K562 (cell line): ENCODE data around the gene HOGA1. TPM values are rescaled to one million over a fixed set of nuclear protein-coding genes. Genes with fewer than 3 reads are reported as not detected.

Source experiments
- ARID1B ChIP-seq: fragments of 450-650 bp; IDR thresholded peaks from 2 replicates; pipeline ENCODE4 v1.6.1; 2016; ENCODE audit warnings: antibody characterized with exemption, mild to moderate bottlenecking, inconsistent platforms
- CREM ChIP-seq: IDR thresholded peaks from 2 replicates; pipeline ENCODE4 v1.6.1; 2014; ENCODE audit warnings: antibody characterized with exemption, low read depth
- EGR1 ChIP-seq: fragments of 450-650 bp; conservative IDR thresholded peaks from 2 replicates; pipeline ENCODE4 v1.6.1; 2017; ENCODE audit warnings: mild to moderate bottlenecking
- EP400 ChIP-seq: fragments of 450-650 bp; IDR thresholded peaks from 2 replicates; pipeline ENCODE4 v1.6.1; 2017; ENCODE audit warnings: antibody characterized with exemption, mild to moderate bottlenecking, moderate library complexity
- ERF ChIP-seq: fragments of 450-650 bp; formaldehyde crosslinking; IDR thresholded peaks from 2 replicates; pipeline ENCODE4 v1.4.0; 2020; ENCODE audit warnings: mild to moderate bottlenecking, mixed read lengths
- GATA2 ChIP-seq: sonication (generic); formaldehyde crosslinking; IDR thresholded peaks from 2 replicates; pipeline ENCODE4 v1.4.0; 2020; ENCODE audit warnings: mild to moderate bottlenecking, missing genetic modification reagents
- HDAC6 ChIP-seq: IDR thresholded peaks from 2 replicates; pipeline ENCODE4 v1.6.1; 2012; ENCODE audit warnings: low read depth, mild to moderate bottlenecking, control low read depth, inconsistent platforms, low read length, moderate library complexity
- JUND ChIP-seq, 2 experiments: IDR thresholded peaks; 2 replicates in 1 of 2; 3 replicates in 1 of 2; pipeline ENCODE4 v1.6.1; 2011; ENCODE audit warnings: borderline replicate concordance in 2 of 2, low read depth in 2 of 2, low read length in 2 of 2, improper control_type of control experiment in 1 of 2, missing biosample characterization in 1 of 2, missing genetic modification characterization in 1 of 2, missing genetic modification reagents in 1 of 2
- MCM2 ChIP-seq: fragments of 450-650 bp; IDR thresholded peaks from 2 replicates; pipeline ENCODE4 v1.6.1; 2017; ENCODE audit warnings: low read depth, mild to moderate bottlenecking
- NCOR1 ChIP-seq: fragments of 450-650 bp; IDR thresholded peaks from 2 replicates; pipeline ENCODE4 v1.6.1; 2016; ENCODE audit warnings: mild to moderate bottlenecking, moderate library complexity
- POLR2AphosphoS2 ChIP-seq: IDR thresholded peaks from 2 replicates; pipeline ENCODE4 v1.6.1; 2012; ENCODE audit warnings: low read length, improper control_type of control experiment
- SREBF1 ChIP-seq: fragments of 150-350 bp; IDR thresholded peaks from 2 replicates; pipeline ENCODE4 v1.6.1; 2014; ENCODE audit warnings: antibody characterized with exemption, low read depth, low read length, borderline replicate concordance
- TRIM24 ChIP-seq, 2 experiments: fragments of 450-650 bp; IDR thresholded peaks; 2 replicates each; pipeline ENCODE4 v1.6.1; 2016
- ZNF239 ChIP-seq: fragments of 250-450 bp; sonication (Bioruptor Pico); IDR thresholded peaks from 2 replicates; pipeline ENCODE4 v1.4.0; 2020; ENCODE audit warnings: mild to moderate bottlenecking
- ZNF589 ChIP-seq: fragments of 200-800 bp; sonication (Bioruptor generic); IDR thresholded peaks from 2 replicates; pipeline ENCODE4 v1.6.1; 2016; ENCODE audit warnings: low read depth, missing genetic modification characterization, missing compliant biosample characterization
- polyA plus RNA-seq, 8 experiments: library from polyadenylated mRNA; depleted of rRNA in 4 of 8; stranded (reverse) in 5 of 8; unstranded in 3 of 8; fragments of >200 nt; fragmentation: Nextera tagmentation in 2 of 8; fragmentation: Illumina TruSeq in 1 of 8; extraction: Ambion mirVana in 2 of 8; extraction: Trizol in 1 of 8; gene quantifications; 2 replicates each; pipeline versions ENCODE4 v1.2.1 to v1.2.3, GENCODE V29; 2011 to 2014; ENCODE audit warnings: inconsistent platforms in 1 of 8, missing spikeins in 1 of 8
- total RNA-seq, 7 experiments: library from RNA; depleted of rRNA in 6 of 7; stranded (reverse); fragments of >200 nt in 6 of 7; fragmentation: Illumina TruSeq in 2 of 7; extraction: Trizol in 2 of 7; gene quantifications; 2 replicates each; pipeline versions ENCODE4 v1.2.1 to v1.2.3, GENCODE V29; 2011 to 2021; ENCODE audit warnings: low replicate concordance in 1 of 7
- TF ChIP-seq, protein P1 (sequence below): fragments of 450-650 bp; IDR thresholded peaks from 2 replicates; pipeline ENCODE4 v1.6.1; 2017; ENCODE audit warnings: antibody characterized with exemption
- TF ChIP-seq, protein P2 (sequence below): sonication (generic); formaldehyde crosslinking; IDR thresholded peaks from 2 replicates; pipeline ENCODE4 v1.8.0; 2023; ENCODE audit warnings: mild to moderate bottlenecking, missing genetic modification reagents

Gene HOGA1
- total and polyA plus RNA-seq, 9 of the 15 experiments (the other 6 are each of a cell fraction or from before 2014, with no cell fraction given) = not detected

DNA sequence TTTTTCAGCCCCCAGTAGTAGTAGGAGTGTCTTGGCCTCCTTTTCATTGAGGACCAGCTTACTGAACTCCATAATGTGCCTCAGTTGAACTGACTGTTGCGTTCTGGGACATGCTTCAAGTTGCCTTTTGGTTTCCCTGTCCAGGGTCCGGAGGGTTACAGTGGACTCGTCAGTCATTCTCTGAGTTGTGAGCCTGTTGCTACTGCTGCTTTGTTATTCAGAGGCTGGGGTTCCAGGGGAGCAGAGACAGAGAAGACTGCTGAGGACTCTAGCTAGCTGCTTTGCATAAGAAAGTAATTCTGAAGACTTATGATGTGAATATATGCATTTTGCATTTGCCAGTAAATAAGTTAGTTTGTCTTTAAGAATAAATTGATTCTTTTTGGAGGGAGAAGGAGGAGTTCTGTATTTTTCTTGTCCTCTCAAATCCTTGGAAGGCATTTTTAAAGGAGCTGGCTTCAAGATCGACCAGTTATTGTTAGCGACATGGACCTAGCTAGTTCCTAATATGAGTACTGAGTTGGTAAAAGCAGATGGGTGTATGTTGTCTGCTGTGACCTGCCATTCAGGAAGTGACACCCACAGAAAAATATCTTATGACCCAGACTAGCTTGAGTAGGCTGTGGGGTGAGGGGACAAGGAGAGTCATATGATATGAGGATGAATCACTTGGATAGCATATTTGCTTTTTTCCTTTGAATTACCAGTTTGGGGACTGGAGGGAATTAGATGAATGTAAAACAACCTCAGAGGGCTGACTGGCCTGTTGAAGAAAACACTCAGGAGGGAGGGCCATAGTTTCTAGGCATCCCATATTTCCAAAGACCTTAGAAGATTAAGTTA, 64.6 kb downstream of the HOGA1 start (continued):
- TF ChIP-seq, protein P1, sequence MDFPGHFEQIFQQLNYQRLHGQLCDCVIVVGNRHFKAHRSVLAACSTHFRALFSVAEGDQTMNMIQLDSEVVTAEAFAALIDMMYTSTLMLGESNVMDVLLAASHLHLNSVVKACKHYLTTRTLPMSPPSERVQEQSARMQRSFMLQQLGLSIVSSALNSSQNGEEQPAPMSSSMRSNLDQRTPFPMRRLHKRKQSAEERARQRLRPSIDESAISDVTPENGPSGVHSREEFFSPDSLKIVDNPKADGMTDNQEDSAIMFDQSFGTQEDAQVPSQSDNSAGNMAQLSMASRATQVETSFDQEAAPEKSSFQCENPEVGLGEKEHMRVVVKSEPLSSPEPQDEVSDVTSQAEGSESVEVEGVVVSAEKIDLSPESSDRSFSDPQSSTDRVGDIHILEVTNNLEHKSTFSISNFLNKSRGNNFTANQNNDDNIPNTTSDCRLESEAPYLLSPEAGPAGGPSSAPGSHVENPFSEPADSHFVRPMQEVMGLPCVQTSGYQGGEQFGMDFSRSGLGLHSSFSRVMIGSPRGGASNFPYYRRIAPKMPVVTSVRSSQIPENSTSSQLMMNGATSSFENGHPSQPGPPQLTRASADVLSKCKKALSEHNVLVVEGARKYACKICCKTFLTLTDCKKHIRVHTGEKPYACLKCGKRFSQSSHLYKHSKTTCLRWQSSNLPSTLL = no peak
- TF ChIP-seq ZNF589 (CRISPR knock-in tag) = peak; percentile 45; the same call in 1 of the 2 replicates
- TF ChIP-seq ARID1B = peak; percentile 74
- TF ChIP-seq TRIM24 (IDR thresholded peaks at IDR 0.05) = peak in 1 of 2 experiments; percentile 61; a peak in 2 of 4 replicates
- peak; percentile 63 for TF ChIP-seq NCOR1
- peak; percentile 46; the same call in 1 of the 2 replicates for TF ChIP-seq CREM
- TF ChIP-seq SREBF1 = no peak
- no peak for TF ChIP-seq ERF
- TF ChIP-seq GATA2 (CRISPR knock-in tag) = no peak
- TF ChIP-seq EGR1 = peak; percentile 84
- TF ChIP-seq ZNF239 (CRISPR knock-in tag) = no peak
- no peak for TF ChIP-seq HDAC6
- TF ChIP-seq, protein P2, sequence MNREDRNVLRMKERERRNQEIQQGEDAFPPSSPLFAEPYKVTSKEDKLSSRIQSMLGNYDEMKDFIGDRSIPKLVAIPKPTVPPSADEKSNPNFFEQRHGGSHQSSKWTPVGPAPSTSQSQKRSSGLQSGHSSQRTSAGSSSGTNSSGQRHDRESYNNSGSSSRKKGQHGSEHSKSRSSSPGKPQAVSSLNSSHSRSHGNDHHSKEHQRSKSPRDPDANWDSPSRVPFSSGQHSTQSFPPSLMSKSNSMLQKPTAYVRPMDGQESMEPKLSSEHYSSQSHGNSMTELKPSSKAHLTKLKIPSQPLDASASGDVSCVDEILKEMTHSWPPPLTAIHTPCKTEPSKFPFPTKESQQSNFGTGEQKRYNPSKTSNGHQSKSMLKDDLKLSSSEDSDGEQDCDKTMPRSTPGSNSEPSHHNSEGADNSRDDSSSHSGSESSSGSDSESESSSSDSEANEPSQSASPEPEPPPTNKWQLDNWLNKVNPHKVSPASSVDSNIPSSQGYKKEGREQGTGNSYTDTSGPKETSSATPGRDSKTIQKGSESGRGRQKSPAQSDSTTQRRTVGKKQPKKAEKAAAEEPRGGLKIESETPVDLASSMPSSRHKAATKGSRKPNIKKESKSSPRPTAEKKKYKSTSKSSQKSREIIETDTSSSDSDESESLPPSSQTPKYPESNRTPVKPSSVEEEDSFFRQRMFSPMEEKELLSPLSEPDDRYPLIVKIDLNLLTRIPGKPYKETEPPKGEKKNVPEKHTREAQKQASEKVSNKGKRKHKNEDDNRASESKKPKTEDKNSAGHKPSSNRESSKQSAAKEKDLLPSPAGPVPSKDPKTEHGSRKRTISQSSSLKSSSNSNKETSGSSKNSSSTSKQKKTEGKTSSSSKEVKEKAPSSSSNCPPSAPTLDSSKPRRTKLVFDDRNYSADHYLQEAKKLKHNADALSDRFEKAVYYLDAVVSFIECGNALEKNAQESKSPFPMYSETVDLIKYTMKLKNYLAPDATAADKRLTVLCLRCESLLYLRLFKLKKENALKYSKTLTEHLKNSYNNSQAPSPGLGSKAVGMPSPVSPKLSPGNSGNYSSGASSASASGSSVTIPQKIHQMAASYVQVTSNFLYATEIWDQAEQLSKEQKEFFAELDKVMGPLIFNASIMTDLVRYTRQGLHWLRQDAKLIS = no peak
- TF ChIP-seq JUND (IDR thresholded peaks at IDR 0.05; ENCODE audit: borderline replicate concordance, low read depth, low read length) = peak; percentile 86
- TF ChIP-seq JUND (tag; IDR thresholded peaks at IDR 0.05; ENCODE audit: borderline replicate concordance, low read depth, low read length) = peak; percentile 66; the same call in 2 of the 3 replicates
- no peak for TF ChIP-seq POLR2AphosphoS2
- TF ChIP-seq MCM2 = no peak
- peak; percentile 28; the same call in 1 of the 2 replicates for TF ChIP-seq EP400
